NT2/D1 (cell line): ENCODE results near the gene BATF3.

ENCODE experiments used
- DNase-seq: peaks from one replicate; pipeline ENCODE4 v3.0.0-alpha.2; 2011; ENCODE audit warnings: low read depth, low spot score
- H3K27me3 ChIP-seq: 2 replicates; pipeline ENCODE4 v1.6.0; 2011; ENCODE audit warnings: mild to moderate bottlenecking; ENCODE audit not compliant: insufficient read length, insufficient read depth
- H3K36me3 ChIP-seq: 2 replicates; pipeline ENCODE4 v1.6.1; 2011; ENCODE audit warnings: mild to moderate bottlenecking, low read length, mixed read lengths; ENCODE audit not compliant: insufficient read depth, insufficient read length
- H3K4me1 ChIP-seq: 2 replicates; pipeline ENCODE4 v1.5.1; 2011; ENCODE audit not compliant: insufficient read depth, insufficient read length
- H3K4me3 ChIP-seq: 2 replicates; pipeline ENCODE4 v1.5.1; 2011; ENCODE audit warnings: low read depth; ENCODE audit not compliant: insufficient read length
- H3K9ac ChIP-seq: 2 replicates; pipeline ENCODE4 v1.6.0; 2011; ENCODE audit warnings: low read depth; ENCODE audit not compliant: insufficient read length
- H3K9me3 ChIP-seq: 2 replicates; pipeline ENCODE4 v1.5.1; 2011; ENCODE audit warnings: mild to moderate bottlenecking, low read length; ENCODE audit not compliant: insufficient read depth
- SUZ12 ChIP-seq: IDR thresholded peaks from 2 replicates; pipeline ENCODE4 v1.6.1; 2011; ENCODE audit not compliant: insufficient read length, insufficient read depth; ENCODE audit errors: extremely low read depth
- YY1 ChIP-seq: IDR thresholded peaks from 2 replicates; pipeline ENCODE4 v1.6.1; 2011; ENCODE audit not compliant: insufficient read length, insufficient read depth
- ZNF274 ChIP-seq: IDR thresholded peaks from 2 replicates; pipeline ENCODE4 v1.6.1; 2011; ENCODE audit warnings: mild to moderate bottlenecking, low read depth, low read length

BATF3 gene

GRCh38 chr1:212638492-212639151 lies 61.0 kb downstream of the BATF3 start:
- no peaks in the 10 kb centered on the region for H3K27me3 ChIP-seq
- no peaks in the 10 kb centered on the region for H3K4me1 ChIP-seq
- H3K36me3 ChIP-seq = no peaks in the 10 kb centered on the region
- H3K9me3 ChIP-seq = peaks cover 14% of the 10 kb centered on the region
- H3K4me3 ChIP-seq = no peak overlapping the region
- DNase-seq = no peak
- TF ChIP-seq SUZ12 (no peak), ZNF274 (no peak), YY1 (no peak)
- no peak overlapping the region for H3K9ac ChIP-seq

DNA sequence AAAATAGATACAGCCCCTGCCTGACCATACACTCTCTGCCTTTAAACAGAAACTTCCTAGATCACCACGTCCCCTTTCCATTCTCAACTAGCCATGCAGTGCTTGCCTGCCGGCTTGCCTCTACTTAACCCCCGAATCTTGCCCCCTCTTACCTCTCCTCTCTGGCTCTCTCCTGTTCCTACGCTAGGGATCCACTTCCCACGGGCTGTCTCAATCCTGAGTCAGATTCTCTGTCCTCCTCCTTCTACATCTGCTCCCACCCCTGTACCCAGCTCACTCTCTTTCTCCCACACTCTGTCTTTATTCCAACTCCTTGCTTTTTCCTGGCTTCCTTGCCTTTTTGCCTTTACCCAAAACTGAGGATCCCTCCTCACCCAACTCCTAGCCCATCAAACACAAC lies 61.7 kb downstream of the BATF3 start:
- Histone ChIP-seq H3K36me3 (no peaks in the 10 kb centered on the region), H3K4me1 (no peaks in the 10 kb centered on the region), H3K27me3 (no peaks in the 10 kb centered on the region), H3K4me3 (no peak overlapping the region), H3K9me3 (peaks cover 21% of the 10 kb centered on the region), H3K9ac (no peak overlapping the region)
- no peak for DNase-seq
- no peak for TF ChIP-seq YY1
